OCI-LY1 (cell line): ENCODE results near the gene PDCD2.
A peak's percentile ranks its signal among the peaks of the same experiment; 100 is the strongest.

Experiments
- EZH2 ChIP-seq: fragments of 200-600 bp; sonication (generic), shearing (Covaris generic); IDR thresholded peaks from 2 replicates; pipeline ENCODE4 v1.8.0; 2017; ENCODE audit warnings: borderline replicate concordance, mixed run types, mild to moderate bottlenecking, antibody characterized with exemption, low read length, moderate library complexity, mixed read lengths
- TF ChIP-seq, protein P1 (sequence below): fragments of 200-600 bp; sonication (generic), shearing (Covaris generic); IDR thresholded peaks from 2 replicates; pipeline ENCODE4 v1.5.1; 2017; ENCODE audit warnings: mild to moderate bottlenecking, antibody characterized with exemption, low read length, moderate library complexity, mixed read lengths

GRCh38 chr6:170575250-170575649, 9.2 kb downstream of the PDCD2 start:
- TF ChIP-seq EZH2 = no peak
- TF ChIP-seq, protein P1, sequence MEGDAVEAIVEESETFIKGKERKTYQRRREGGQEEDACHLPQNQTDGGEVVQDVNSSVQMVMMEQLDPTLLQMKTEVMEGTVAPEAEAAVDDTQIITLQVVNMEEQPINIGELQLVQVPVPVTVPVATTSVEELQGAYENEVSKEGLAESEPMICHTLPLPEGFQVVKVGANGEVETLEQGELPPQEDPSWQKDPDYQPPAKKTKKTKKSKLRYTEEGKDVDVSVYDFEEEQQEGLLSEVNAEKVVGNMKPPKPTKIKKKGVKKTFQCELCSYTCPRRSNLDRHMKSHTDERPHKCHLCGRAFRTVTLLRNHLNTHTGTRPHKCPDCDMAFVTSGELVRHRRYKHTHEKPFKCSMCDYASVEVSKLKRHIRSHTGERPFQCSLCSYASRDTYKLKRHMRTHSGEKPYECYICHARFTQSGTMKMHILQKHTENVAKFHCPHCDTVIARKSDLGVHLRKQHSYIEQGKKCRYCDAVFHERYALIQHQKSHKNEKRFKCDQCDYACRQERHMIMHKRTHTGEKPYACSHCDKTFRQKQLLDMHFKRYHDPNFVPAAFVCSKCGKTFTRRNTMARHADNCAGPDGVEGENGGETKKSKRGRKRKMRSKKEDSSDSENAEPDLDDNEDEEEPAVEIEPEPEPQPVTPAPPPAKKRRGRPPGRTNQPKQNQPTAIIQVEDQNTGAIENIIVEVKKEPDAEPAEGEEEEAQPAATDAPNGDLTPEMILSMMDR = peak; percentile 39; the same call in 1 of the 2 replicates
